ENCODE measurements around the gene TXNDC2.
"Not testable (repeated sequence)": the region's sequence is repeated elsewhere in the genome, so short reads cannot be mapped to it uniquely, and the experiment has no call there.

TXNDC2 gene

DNA sequence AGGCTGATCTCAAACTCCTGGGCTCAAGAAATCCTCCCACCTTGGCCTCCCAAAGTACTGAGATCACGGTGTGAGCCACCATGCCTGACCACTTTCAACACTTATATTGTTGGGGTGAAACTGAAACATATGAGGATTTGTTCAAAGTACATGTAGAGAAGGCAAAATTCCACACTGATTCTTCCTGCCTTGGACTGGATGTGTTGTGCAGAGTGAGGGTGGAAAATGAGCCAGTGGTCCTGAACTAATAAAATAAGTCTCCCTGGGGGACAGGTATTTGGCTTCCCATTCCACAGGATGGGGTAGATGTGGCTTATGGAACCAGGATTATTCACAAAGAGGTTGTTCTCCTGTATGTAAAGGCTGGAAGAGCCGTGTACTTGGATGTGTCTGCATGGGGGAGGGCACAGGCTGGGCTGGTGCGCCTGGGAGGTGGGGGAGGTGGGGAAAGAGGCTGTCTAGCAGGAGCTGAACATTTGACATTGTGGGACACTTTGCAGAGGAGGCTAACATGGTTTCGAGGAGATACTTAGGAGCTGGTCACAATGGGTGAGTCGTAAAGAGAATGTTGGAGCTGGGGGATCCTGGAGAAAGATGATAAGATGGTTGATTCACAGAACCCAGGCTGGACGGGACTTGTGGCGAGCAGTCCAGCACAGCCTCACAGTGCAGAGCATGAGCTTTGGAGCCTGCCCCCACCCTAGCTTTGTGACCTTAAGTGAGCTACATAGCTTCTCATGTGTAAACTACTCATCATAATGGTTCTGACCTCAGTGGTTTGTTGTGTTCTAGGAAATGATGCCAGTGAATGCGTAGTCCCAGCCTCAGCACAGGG lies at the start of gene TXNDC2:
TSS of gene TXNDC2 (plus strand) at position 804 of the 835 bp plus-strand sequence. CDS start 708 bp downstream, outside the sequence.
- DNase-seq = no peak

DNA sequence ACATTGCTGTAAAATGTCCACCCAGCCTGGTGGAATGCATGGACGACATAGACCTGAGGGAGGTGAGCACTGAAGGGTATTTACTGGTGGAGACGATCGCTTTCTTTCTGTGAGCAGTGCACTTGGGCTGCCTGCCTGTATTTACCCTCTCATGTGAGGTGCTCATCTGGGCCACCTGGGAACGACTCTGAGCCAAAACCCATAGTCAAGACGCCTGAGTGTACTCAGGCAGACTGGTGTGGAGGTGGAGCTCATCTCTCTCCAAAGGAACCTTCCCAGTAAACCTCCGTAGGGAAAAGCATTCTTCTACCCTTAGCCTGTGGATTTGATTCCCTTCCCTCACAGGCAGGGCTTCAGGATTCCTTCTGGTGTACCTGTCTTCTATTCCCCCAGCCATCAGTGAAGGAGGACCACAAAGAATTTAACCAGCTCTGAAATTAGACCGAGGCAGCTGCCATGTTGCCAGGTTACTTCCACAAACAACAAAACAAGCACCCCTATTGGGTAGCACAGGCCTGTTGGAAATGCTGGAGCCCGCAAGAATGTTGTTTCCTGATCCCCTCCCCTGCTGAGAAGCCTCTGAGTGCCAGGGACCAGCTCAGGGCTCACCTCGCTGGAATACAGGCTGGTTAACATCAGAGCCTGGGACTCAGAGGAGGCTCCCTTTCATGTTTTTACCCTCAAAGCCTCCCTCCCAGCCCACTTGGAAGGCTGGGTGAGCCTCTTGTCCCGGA lies 47.5 kb upstream of the TXNDC2 start:
- DNase-seq = peak; percentile 34

DNA sequence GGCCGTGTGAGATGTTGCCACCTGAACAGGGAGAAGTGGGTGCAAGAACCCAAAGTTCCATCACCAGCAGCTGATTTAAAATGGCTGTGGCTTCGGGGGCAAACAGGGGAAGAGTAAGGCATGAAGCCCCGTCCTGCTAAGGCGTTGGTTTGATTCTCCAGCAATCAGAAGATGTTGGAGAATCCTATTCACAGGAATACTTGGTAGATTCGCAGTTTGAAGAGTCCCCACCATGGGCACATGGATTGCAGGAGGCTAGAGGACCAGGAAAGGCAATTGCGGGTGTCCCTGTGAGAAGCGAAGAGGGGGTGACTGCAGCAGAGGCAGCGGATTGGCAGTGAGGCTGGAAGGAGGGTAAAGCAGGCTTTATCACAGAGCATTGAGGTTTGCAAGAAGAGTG lies 46.6 kb upstream of the TXNDC2 start:
- no peak for DNase-seq

DNA sequence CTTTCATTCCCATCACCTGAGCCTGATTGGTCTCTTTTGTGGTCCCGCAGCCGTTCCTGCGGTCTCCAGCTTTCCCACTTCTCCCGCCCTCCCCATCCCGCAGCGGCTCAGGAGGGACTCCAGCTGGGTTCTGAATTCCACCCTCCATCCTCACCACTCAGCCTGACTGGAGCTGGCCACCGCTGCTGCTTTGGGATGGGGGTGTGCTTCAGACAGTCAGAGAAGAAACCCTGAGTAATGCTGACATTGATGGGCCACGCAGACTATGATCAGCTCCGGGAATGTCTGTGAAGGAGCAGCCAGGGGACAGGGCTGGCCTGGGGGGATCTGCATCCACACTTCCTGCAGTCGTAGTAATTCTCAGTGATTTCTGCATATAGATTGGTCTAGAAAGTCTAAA lies 45.9 kb upstream of the TXNDC2 start:
- DNase-seq = no peak

DNA sequence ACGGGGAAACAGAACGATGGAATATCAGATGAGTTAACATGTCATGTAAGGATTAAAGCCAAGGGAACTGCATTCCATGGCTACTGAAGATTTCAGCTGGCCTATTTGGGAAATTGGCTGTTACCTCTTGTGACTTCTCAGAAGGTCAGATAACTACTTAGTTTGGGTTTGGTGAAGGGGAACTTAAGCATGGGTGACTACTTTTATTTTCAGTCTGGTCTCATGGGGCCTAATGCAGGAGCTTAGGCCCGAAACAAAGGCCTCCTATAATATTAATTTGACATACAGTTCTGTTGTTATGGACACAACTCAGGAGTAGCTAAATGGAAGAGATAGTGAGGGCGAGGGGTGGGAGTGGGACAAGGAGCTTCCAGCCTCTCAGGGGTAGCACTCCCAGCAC lies 44.0 kb upstream of the TXNDC2 start:
- no peak for DNase-seq

DNA sequence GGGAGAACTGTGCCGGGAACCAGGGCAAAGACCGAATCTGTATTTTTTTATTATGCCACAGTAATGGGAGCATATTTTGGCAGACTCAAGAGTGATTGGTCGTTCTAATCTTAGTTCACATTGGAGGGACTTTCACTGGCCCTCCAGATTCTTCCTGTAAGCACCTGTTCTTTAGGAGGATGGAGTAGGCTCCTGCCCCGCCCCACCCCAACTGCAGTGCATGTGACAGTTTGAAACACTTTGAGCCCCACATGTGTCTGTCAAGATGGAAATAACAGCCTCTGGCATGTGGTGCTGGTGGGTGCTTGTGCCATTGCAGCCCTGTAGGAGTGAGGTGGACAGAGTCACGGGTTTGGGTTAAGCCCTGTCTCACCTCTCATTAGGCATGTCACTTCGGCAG lies 43.3 kb upstream of the TXNDC2 start:
- DNase-seq = no peak

DNA sequence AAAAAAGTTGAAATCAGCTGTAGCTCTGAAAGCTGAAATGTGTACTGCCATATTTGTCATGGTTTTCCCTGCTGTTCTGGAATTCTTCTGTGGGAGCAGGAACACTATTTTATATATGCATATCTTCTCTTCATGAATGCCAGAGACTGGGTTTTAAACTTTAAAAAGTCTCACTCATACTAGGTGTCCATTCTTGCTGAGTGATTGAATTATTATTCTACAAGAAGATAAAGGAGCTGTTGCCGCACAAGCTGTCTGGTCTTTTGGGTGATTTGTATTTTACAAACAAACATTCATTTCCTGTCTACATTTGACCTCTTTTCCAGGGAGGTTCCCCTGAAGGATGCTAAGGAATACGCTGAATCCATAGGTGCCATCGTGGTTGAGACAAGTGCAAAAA lies 40.5 kb upstream of the TXNDC2 start:
- DNase-seq = no peak

DNA sequence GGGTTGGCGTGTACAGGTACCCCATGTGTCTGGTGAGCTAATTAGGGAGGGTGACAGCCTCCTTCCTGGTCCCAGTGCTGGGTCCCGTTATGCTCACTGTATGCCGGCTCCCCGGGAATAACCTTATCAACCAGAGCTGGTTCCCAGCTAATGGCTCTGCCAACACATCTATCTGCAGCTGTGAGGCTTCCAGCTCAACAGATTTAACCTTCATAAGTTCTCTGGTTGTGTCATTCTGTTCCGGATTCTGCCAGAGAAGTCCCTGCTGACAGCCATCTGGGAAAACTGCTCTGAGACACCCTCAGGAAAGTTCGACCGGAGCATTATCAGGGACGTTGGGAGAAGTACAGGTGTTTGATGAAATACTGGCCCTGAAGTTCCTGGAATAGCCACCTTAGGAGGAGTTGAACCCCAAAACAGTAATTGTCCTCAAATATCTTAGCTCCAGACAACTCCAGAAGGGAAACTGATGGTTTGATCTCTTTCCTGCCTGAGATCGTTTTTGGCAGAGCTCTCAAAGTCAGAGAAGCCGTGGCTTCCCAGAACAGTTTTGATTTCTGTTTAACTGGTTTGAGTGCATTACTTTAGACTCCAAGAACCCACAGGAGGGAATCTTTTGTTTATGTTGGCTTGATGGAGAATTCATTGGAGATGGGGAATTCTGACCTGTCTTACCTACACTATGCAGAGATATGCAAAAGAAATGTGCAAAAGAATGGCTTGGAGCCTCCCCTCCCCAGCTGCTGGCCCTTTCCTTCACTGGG lies 39.4 kb upstream of the TXNDC2 start:
- no peak for DNase-seq

DNA sequence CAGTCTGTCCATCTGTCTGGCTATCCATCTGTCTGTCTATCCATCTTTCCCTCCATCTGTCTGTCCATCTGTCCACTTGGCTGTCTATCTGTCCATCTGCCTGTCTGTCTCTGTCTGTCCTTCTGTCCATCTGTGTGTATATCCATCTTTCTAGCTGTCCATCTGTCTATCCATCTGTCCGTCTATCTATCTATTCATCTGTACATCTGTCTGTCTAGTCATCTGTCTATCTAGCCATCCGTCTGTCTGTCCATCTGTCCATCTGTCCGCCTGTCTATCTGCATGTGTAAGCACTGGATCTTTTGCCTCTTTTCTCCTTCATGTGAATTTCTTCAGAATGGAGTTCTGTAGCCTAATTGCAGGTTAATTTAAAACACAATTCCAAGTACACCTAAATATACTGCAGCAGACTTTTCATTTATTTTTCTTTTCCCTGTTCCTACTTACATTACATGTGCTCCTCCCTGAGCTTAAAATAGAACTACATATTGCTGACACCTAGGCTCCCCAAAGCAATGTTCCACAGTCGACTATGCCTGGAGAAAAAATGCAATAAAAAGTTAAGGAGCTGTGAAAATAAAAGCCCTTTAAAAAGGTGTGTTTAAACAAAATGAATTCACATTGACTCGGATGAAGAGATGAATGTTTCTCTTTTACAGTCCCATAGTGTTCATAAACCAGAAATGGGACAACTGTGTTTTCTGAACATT lies 37.4 kb upstream of the TXNDC2 start:
- no peak for DNase-seq

DNA sequence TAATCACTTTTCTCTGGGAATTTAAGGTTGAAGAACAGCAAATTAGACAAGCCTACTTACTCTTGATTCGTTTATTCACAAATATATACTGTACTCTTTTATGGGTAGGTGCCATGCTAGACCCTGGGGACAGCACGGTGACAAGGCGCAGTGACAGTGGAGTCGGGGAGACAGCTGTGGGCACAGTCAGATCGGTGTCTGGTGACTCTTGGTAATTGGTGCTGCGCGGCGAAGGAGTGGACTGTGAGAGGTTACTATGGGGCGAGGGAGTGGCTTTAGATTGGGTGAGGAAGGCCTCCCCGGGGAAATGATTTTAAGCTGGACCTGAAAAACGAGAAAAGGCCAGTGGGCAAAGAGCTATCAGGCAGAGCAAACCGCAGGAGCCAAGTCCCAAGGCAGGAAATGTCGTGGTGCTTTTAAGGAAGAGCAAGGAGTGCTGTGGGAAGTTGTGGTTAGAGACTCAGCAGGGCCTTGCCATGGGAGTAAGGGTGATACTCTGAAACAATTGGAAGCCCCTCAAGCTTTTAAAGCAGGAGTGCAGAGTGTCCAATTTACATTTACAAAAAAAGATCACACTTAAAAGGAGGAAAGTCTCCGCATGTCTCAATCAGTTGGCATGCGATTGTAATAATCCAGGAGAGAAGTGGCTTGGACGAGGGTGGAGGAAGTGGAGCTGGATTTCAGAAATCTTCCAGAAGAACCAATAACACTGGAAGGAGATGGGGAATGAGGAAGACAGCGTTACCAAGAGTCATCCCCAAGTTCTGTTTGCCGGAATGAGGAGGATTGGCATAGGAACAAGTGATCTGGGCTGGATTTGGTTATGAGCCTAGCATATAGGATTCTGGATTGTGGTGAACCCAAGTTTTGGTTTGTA lies 36.1 kb upstream of the TXNDC2 start:
- no peak for DNase-seq

DNA sequence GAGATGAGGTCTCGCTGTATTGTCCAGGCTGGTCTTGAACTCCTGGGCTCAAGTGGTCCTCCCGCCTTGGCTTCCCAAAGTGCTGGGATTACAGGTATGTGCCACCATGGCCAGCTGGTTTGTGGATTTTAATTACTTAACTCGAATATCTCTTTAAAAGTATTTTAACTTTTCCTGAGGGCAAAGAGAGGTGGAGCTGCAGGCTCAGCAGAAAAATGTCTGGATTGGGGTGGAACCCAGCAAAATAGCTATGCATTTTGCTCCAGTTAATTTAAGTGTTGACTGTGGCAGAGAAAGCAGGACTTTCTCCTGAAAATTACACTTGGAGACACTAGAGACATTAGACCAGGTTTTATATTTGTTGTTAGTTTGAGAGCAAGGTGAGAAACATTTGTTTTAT lies 35.5 kb upstream of the TXNDC2 start:
- DNase-seq = no peak

DNA sequence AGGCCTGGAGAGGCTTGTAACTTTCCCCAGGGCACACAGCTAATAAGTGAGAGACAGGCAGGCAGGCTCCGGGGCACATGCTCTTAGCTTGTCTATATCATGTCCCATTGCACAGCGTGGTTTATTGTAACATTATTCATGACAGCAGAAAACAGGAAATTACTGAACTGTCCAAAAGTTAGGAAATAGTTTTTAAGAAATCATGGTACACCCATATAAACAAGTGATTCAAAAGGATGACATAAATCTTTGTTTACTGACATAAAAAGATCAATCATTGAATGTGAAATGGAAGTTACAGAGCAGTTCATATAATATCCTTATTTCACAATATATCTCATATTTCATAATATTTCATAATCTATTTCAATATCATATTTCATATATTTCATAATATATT lies 34.3 kb upstream of the TXNDC2 start:
- DNase-seq = no peak

DNA sequence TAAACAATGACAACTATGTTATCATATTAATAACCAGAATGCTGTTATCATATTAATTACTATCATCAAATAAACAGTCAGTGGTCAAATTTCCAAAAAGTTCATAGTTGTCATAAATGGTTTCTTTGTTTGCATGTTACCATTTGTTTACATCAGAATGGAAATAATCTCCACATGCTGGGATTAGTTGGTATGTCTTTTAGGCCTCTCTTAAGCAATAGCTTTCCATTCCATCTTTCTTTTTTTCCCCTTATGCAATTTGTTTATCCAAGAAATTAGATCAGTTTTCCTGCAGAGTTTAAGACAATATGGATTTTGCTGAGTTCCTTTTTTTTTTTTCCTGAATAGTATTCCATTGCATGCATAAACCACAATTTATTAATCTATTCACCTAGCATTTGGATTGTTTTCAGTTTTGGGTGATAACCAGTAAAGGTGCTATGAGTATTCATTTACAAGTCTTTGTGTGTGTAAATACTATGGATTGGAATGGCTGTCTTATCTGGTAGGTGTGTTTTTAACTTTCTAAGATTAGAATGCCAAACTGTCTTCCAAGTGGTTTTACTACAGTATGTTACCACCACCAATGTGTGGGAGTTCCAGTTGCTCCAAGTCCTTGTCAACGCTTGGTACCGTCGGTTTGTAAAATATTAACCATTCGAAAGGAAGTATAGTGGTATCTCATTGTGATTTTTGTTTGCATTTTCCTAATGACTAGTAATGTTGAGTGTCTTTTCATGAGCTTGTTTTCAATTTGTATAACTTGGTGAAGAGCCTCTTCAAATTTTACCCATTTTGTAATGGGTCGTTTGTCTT lies 33.3 kb upstream of the TXNDC2 start:
- DNase-seq = no peak

DNA sequence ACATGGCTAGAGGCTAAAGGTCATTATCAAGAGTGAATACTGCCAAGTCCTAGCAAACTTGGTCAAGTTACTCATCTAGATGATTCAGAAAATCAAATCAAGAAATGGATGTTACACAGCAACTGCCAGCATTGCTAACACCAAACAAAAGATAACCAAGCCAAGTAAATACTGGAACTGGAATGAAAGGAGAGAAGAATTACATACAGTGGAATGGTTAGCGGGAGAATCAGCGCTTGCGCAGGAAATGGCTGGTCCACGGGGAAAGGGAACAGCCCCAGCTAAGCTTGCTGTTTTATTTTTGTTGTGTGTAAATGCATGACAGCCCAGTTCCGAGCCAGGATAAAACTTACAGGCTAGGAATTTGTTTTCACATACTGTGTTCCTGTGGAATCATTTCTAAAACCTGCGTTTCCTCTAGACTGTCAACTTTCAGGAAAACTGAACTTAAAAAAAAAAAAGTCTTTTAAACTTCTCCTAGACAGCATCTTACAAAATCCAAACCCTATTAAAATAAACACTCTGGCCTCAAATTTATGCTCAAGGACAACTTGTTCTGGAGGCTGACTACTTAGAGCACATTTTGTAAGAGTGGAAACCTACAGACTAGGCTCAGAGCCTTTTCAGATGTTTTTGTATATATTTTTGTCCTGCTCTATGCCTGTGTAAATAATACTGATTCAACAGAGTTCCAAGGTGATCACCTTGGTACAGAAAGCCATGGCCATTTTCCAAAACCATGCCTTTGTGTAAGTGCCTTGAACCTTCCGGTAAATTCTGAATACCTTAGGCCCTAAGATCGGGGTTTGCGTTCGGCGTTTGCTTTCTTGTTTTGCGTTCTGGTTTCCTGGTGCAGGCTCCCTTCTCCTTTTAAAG lies 30.7 kb upstream of the TXNDC2 start:
- DNase-seq = no peak

DNA sequence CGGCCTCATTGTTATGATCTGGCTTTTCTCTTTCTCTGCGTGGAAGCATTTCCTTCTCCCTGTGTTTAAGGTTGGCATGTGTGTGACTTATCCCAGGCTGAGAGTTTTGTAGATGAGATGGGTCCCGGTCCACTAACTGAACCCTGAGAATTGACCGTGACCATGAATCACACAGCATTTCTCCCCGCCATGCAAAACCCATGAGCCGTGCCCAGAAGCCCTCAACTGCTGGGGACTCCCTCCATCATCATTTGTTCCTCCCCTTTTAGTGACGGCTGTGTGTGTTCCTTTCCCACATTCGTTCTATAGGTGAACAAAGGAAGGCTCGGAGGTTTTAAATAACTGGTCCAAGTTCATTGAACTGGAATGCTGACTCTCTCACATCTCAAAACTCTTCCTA lies 30.1 kb upstream of the TXNDC2 start:
- DNase-seq = no peak

DNA sequence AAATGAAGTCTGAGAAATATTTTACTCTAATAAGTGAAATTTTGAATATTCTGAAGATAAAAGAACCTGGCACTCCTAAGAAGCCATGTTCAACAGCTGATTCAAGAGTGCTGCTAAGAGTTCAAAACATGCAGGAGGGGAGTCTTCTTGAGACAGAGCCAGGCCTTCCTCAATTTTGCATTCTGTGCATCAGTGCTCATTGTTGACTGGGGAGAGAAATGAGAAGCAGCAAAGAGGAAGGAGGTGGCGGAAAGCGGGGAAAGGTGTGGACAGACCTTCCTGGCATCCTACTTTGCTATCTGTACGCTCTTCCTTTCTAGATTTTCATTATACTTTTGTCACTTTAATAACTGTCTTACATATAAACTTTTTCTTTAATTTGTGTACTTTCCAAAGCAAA lies 29.7 kb upstream of the TXNDC2 start:
- DNase-seq = no peak

DNA sequence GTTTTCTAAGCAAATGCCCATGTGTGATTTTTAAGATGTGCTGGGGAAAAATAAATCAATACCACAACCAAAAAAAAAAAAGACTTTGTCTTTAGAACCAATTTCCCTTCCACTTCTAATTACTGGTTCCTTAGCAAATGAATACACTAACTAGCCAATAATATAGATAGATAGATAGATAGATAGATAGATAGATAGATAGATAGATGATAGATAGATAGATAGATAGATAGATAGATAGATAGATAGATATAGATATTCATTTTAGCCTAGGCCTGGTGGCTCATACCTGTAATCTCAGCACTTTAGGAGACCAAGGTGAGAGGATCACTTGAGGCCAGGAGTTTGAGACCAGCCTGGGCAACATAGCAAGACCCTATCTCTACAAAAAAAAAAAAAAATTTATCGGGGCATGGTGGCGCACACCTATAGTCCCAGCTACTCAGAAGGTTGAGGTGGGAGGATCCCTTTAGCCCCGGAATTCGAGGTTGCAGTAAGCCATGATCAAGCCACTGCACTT lies 28.2 kb upstream of the TXNDC2 start:
- not testable (repeated sequence) for DNase-seq

DNA sequence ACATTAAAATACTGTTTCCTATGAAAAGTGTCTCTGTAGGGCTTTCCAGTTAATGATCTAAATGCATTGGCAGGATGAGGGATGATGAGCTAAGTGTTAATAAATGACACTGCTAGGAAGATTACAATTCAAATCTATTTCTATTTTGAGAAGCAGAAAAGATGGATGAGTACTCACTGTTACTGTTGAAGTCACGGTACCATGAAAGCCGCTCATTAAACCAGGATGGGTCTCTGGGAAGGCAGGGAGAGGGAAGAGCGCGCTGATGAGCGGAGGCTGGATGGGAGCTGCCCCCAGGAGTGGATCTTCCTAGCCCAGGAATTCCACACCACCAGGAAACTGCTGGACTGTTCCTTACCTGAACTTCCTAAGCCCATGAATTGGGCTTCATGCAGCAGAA lies 27.1 kb upstream of the TXNDC2 start:
- no peak for DNase-seq

DNA sequence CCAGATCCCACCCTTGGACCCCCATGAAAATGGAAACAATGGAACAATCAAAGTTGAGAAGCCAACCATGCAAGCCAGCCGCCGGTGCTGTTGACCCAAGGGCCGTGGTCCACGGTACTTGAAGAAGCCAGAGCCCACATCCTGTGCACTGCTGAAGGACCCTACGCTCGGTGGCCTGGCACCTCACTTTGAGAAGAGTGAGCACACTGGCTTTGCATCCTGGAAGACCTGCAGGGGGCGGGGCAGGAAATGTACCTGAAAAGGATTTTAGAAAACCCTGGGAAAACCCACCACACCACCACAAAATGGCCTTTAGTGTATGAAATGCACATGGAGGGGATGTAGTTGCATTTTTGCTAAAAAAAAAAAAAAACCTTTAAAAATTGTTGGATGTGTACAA lies 26.5 kb upstream of the TXNDC2 start:
- no peak for DNase-seq

DNA sequence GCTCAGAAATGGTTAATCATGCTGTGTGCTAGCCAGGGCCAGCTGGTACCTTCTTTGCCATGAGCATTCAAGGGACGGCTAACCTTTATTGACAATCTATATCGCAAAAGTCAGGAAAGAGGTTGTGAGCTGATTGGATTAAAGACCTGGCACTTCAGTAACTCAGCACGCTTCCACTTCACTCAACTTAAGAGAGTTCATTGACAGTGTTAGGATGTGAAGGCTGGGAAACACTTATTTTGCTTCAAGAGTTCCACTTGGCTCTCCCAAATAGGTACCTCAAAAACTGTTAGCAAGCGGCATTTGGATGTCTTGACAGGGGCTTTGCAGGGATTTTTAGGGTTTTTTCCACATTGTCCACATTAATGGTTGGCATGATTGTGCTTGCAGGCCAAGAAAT lies 25.1 kb upstream of the TXNDC2 start:
- no peak for DNase-seq

Measured in NCI-H187 treated with DMSO at 0.1 percent for 48 hours (cell line).